ENCODE measurements around the gene NEK11. TPM values are rescaled to one million over a fixed set of nuclear protein-coding genes. Genes with fewer than 3 reads are reported as not detected.

Gene NEK11
- total RNA-seq, 1 donor from 2014 or later, result 4.4 TPM

GRCh38 chr3:131147534-131147933 lies 120.9 kb downstream of the NEK11 start:
- Mint-ChIP-seq H3K4me1 (ENCODE audit: low read depth) (no peaks in the 10 kb centered on the region), H3K4me3 (ENCODE audit: unreplicated experiment) (no peak overlapping the region), H3K27ac (ENCODE audit: unreplicated experiment) (no peak overlapping the region), H3K27me3 (ENCODE audit: low read depth) (no peaks in the 10 kb centered on the region), H3K9me3 (ENCODE audit: low read depth) (peaks cover 3% of the 10 kb centered on the region), H3K36me3 (ENCODE audit: low read depth) (peaks cover 1% of the 10 kb centered on the region)
- no peak for TF ChIP-seq CTCF (IDR thresholded peaks at IDR 0.05)
- no peak for DNase-seq (ENCODE audit: low spot score)

- no peaks in the 10 kb centered on the region for H3K36me3 Mint-ChIP-seq (ENCODE audit: low read depth)
- H3K4me3 Mint-ChIP-seq (ENCODE audit: unreplicated experiment), result no peak overlapping the region
- no peak for TF ChIP-seq CTCF (IDR thresholded peaks at IDR 0.05)
- H3K4me1 Mint-ChIP-seq (ENCODE audit: low read depth), result peaks cover 18% of the 10 kb centered on the region
- no peaks in the 10 kb centered on the region for H3K27me3 Mint-ChIP-seq (ENCODE audit: low read depth)
- peaks cover 4% of the 10 kb centered on the region for H3K9me3 Mint-ChIP-seq (ENCODE audit: low read depth)
- H3K27ac Mint-ChIP-seq (ENCODE audit: unreplicated experiment), result no peak overlapping the region
- peak; percentile 72 for DNase-seq (ENCODE audit: low spot score)
Measured at GRCh38 chr3:131158434-131158833, 131.8 kb downstream of the NEK11 start.

GRCh38 chr3:131162516-131162915 lies 135.8 kb downstream of the NEK11 start:
- Mint-ChIP-seq H3K4me3 (ENCODE audit: unreplicated experiment) (no peak overlapping the region), H3K9me3 (ENCODE audit: low read depth) (peaks cover 4% of the 10 kb centered on the region), H3K27ac (ENCODE audit: unreplicated experiment) (no peak overlapping the region), H3K27me3 (ENCODE audit: low read depth) (no peaks in the 10 kb centered on the region), H3K4me1 (ENCODE audit: low read depth) (peaks cover 18% of the 10 kb centered on the region), H3K36me3 (ENCODE audit: low read depth) (no peaks in the 10 kb centered on the region)
- DNase-seq (ENCODE audit: low spot score), result no peak
- no peak for TF ChIP-seq CTCF (IDR thresholded peaks at IDR 0.05)

GRCh38 chr3:131167867-131168266 lies 141.2 kb downstream of the NEK11 start:
- Mint-ChIP-seq H3K36me3 (ENCODE audit: low read depth) (no peaks in the 10 kb centered on the region), H3K4me3 (ENCODE audit: unreplicated experiment) (no peak overlapping the region), H3K27me3 (ENCODE audit: low read depth) (no peaks in the 10 kb centered on the region), H3K27ac (ENCODE audit: unreplicated experiment) (no peak overlapping the region), H3K4me1 (ENCODE audit: low read depth) (no peaks in the 10 kb centered on the region), H3K9me3 (ENCODE audit: low read depth) (no peaks in the 10 kb centered on the region)
- TF ChIP-seq CTCF (IDR thresholded peaks at IDR 0.05), result no peak
- no peak for DNase-seq (ENCODE audit: low spot score)

GRCh38 chr3:131169331-131169730 lies 142.7 kb downstream of the NEK11 start:
- Mint-ChIP-seq H3K36me3 (ENCODE audit: low read depth) (peaks cover 1% of the 10 kb centered on the region), H3K27ac (ENCODE audit: unreplicated experiment) (no peak overlapping the region), H3K27me3 (ENCODE audit: low read depth) (no peaks in the 10 kb centered on the region), H3K4me1 (ENCODE audit: low read depth) (no peaks in the 10 kb centered on the region), H3K9me3 (ENCODE audit: low read depth) (no peaks in the 10 kb centered on the region), H3K4me3 (ENCODE audit: unreplicated experiment) (no peak overlapping the region)
- no peak for DNase-seq (ENCODE audit: low spot score)
- no peak for TF ChIP-seq CTCF (IDR thresholded peaks at IDR 0.05)
